HCT116 (cell line): Measurements from ENCODE around the gene DHRS12.

ENCODE experiments used
- CBX3 ChIP-seq: IDR thresholded peaks from 2 replicates; pipeline ENCODE4 v1.6.1; 2012; ENCODE audit warnings: low read depth
- CTCF ChIP-seq, 3 experiments: fragments of 200-600 bp in 1 of 3; sonication (generic) in 1 of 3; IDR thresholded peaks in 2 of 3; conservative IDR thresholded peaks in 1 of 3; 2 replicates each; pipeline ENCODE4 v1.5.1; 2012 to 2017; ENCODE audit warnings: low read depth in 2 of 3, low read length in 2 of 3, antibody characterized with exemption in 1 of 3, borderline replicate concordance in 1 of 3, control low read depth in 1 of 3, mild to moderate bottlenecking in 1 of 3, mixed read lengths in 1 of 3, mixed run types in 1 of 3, moderate library complexity in 1 of 3; ENCODE audit not compliant: insufficient read depth in 1 of 3
- EGR1 ChIP-seq: IDR thresholded peaks from 2 replicates; pipeline ENCODE4 v1.6.1; 2012; ENCODE audit warnings: low read depth
- ELF1 ChIP-seq: IDR thresholded peaks from 2 replicates; pipeline ENCODE4 v1.6.1; 2012; ENCODE audit warnings: low read depth, borderline replicate concordance
- EZH2 ChIP-seq: fragments of 200-600 bp; sonication (generic); IDR thresholded peaks from 2 replicates; pipeline ENCODE4 v1.6.1; 2017; ENCODE audit warnings: antibody characterized with exemption, mixed run types
- MAX ChIP-seq: IDR thresholded peaks from 2 replicates; pipeline ENCODE4 v1.6.1; 2012
- POLR2A ChIP-seq: IDR thresholded peaks from 2 replicates; pipeline ENCODE4 v1.7.0; 2011; ENCODE audit warnings: borderline replicate concordance; ENCODE audit not compliant: insufficient read depth, insufficient read length; ENCODE audit errors: extremely low read depth
- POLR2AphosphoS5 ChIP-seq: IDR thresholded peaks from 2 replicates; pipeline ENCODE4 v1.6.1; 2011; ENCODE audit warnings: mild to moderate bottlenecking, low read depth, low read length, moderate library complexity
- RAD21 ChIP-seq: IDR thresholded peaks from 2 replicates; pipeline ENCODE4 v1.6.1; 2012; ENCODE audit warnings: low read depth, mild to moderate bottlenecking
- SP1 ChIP-seq: IDR thresholded peaks from 2 replicates; pipeline ENCODE4 v1.6.1; 2012; ENCODE audit warnings: low read depth
- TCF7L2 ChIP-seq: IDR thresholded peaks from 2 replicates; pipeline ENCODE4 v1.7.0; 2011; ENCODE audit warnings: borderline replicate concordance, inconsistent platforms; ENCODE audit not compliant: insufficient read depth, insufficient read length; ENCODE audit errors: extremely low read depth
- ZFX ChIP-seq: fragments of 450-650 bp; IDR thresholded peaks from 2 replicates; pipeline ENCODE4 v1.6.1; 2017
- ZNF274 ChIP-seq: fragments of 200-500 bp; sonication (Bioruptor generic); IDR thresholded peaks from 2 replicates; pipeline ENCODE4 v1.6.1; 2014; ENCODE audit warnings: mild to moderate bottlenecking, low read depth, low read length, inconsistent platforms
- TF ChIP-seq, protein P1 (sequence below): IDR thresholded peaks from 2 replicates; pipeline ENCODE4 v1.6.1; 2012

DNA sequence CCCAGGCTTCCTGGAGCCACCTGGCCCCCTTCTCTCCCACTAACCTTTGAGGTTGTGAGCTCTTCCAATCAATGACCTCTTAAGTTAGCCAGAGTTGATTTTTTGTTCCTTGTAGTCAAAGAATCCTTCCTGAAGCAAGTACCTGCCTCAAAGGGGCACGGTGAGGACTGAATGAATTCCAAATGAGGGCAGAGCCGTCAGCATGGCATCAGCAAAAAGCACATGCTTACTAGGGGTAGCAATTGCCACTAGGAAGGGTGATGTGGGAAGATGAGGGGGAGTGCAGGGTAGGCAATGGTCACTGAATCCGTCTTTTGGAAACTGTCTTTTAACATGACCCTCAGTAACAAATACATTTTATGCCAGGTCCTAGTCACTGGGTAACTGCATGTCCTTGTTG is 15.6 kb upstream of the DHRS12 start:
- TF ChIP-seq CBX3 (no peak), RAD21 (no peak), EZH2 (no peak), CTCF (IDR thresholded peaks at IDR 0.05 in 2 of 3, conservative IDR thresholded peaks at IDR 0.05 in 1 of 3; ENCODE audit: borderline replicate concordance in 1 of 3, insufficient read depth in 1 of 3, low read depth in 2 of 3, low read length in 2 of 3) (no peak), POLR2A (no peak), POLR2AphosphoS5 (no peak), TCF7L2 (no peak), ELF1 (no peak), ZNF274 (no peak), ZFX (no peak), EGR1 (no peak), MAX (no peak), SP1 (no peak)
- TF ChIP-seq, protein P1, sequence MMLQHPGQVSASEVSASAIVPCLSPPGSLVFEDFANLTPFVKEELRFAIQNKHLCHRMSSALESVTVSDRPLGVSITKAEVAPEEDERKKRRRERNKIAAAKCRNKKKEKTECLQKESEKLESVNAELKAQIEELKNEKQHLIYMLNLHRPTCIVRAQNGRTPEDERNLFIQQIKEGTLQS, result no peak
